OCI-LY7 (cell line): ENCODE data around the gene CANT1.

ENCODE experiments used
- EZH2phosphoT487 ChIP-seq: fragments of 200-600 bp; sonication (generic); IDR thresholded peaks from 2 replicates; pipeline ENCODE4 v1.6.1; 2018; ENCODE audit warnings: low read depth, borderline replicate concordance, mild to moderate bottlenecking, mixed run types, antibody characterized with exemption, low read length, moderate library complexity, mixed read lengths
- TF ChIP-seq, protein P1 (sequence below): fragments of 200-600 bp; sonication (generic); conservative IDR thresholded peaks from 2 replicates; pipeline ENCODE4 v1.5.1; 2014; ENCODE audit warnings: mild to moderate bottlenecking, antibody characterized with exemption, low read length, moderate library complexity, mixed read lengths

DNA sequence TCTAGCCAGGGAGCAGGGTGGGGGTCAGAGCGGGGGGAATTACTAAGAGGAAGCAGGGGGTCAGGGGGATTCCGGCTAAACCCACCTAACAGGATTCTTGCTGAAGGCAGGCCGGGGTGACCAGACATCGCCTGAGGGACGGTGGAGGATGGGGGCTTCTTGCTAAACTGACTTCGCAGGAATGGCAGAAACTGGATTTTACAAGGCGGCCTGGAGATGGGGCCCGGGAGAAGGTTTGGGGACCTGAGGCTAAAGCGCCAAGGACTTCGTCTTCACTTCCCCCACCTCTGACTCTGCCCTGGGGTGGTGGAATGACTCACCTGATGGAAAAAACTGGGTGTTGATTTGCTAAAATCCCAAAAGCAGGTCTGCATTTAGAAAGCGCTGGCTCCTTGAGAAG, 53.3 kb downstream of the CANT1 start:
- TF ChIP-seq, protein P1, sequence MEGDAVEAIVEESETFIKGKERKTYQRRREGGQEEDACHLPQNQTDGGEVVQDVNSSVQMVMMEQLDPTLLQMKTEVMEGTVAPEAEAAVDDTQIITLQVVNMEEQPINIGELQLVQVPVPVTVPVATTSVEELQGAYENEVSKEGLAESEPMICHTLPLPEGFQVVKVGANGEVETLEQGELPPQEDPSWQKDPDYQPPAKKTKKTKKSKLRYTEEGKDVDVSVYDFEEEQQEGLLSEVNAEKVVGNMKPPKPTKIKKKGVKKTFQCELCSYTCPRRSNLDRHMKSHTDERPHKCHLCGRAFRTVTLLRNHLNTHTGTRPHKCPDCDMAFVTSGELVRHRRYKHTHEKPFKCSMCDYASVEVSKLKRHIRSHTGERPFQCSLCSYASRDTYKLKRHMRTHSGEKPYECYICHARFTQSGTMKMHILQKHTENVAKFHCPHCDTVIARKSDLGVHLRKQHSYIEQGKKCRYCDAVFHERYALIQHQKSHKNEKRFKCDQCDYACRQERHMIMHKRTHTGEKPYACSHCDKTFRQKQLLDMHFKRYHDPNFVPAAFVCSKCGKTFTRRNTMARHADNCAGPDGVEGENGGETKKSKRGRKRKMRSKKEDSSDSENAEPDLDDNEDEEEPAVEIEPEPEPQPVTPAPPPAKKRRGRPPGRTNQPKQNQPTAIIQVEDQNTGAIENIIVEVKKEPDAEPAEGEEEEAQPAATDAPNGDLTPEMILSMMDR, result no peak
- TF ChIP-seq EZH2phosphoT487, result no peak
